T47D (cell line): ENCODE data around the gene EWSR1.

Source experiments
- DNase-seq, 2 experiments: peaks; one replicate each; pipeline versions ENCODE4 v3.0.0 to v3.0.0-alpha.2; 2011 to 2012; ENCODE audit warnings: low read depth in 1 of 2, low spot score in 1 of 2
- JUND ChIP-seq: IDR thresholded peaks from 2 replicates; pipeline ENCODE4 v1.6.1; 2012; ENCODE audit warnings: low read depth
- in situ Hi-C: cut with HindIII; loops from 2 replicates; pipeline ENCODE4 v1.10.0; 2016; ENCODE audit warnings: low sequenced_read_pairs, low pct_unique_long_range_greater_than_20kb

EWSR1 gene

DNA sequence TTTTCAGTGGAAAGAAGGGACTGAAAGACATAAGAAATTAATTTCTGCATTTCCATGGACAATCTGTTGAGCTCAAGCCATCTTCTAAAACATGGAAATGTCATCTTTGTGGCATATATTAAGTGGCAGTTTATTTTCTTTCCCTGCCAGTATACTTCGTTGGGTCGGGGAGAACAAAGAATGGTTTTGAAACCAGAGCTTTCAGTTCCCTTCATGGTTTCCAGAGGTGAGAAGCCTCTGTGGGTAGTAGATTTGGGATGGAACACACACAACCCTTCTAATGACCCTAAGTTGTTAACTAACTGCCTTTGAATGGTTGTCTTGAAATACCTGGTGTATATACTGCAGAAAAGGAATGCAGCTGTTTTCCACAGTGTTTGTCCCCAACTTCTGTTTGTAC is 20.8 kb downstream of the EWSR1 start:
- in situ Hi-C loops: no loop called here
- no peak for TF ChIP-seq JUND
- no peak for DNase-seq

DNA sequence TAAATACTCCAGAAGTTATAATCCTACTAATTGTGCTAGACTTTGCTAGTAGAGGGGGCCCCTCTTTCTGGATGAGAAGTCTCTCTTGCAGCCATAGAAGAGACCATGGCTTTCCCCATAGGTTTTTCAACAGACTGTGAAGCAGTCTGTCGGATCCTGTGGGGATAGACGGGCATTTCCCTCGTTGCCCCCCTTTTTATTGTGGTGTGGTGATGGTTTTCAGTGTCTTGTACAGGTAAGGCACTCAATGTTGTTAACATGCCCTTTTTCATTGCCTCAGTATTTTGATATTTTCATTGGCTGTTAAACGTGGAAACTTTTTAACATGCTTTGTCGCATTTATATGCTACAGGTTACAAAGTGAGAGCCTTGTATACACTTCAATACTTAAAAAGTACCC is 22.0 kb downstream of the EWSR1 start:
- in situ Hi-C loops: no loop called here
- no peak for DNase-seq
- TF ChIP-seq JUND: no peak

DNA sequence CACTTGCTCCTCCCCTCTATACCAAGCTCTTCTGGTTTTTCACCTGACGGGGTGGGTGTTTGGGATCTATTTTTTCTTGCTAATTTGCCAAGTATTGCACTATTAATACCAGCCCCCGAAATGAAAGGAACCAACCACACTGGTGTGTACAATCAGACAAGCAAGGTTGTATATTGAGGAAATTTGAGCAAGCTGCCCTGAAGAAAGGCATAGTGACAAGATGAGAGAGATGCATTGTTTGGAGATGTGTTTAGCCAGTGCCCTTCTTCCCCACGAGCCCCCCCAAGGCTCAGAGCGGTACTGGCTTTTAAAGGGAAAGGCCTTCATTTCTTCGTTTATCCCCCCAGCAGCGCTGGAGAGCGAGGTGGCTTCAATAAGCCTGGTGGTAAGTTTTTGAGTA is 23.1 kb downstream of the EWSR1 start:
- in situ Hi-C loops: no loop called here
- no peak for DNase-seq
- no peak for TF ChIP-seq JUND

DNA sequence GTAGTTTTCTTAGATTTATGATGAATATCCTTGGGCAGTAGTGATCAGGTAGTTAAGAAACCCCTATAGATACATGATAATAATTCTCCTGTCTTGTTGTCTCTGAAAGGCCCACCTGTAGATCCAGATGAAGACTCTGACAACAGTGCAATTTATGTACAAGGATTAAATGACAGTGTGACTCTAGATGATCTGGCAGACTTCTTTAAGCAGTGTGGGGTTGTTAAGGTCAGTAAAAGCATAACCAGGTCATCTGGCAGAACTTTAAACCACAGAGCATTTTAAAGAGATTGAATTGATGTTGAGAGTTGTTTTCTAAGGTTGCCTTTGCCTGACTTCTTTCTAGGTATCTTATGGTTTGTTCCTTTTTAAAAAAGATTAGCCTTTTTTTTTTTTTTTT is 24.3 kb downstream of the EWSR1 start:
- TF ChIP-seq JUND: no peak
- in situ Hi-C loops: no loop called here
- no peak for DNase-seq

DNA sequence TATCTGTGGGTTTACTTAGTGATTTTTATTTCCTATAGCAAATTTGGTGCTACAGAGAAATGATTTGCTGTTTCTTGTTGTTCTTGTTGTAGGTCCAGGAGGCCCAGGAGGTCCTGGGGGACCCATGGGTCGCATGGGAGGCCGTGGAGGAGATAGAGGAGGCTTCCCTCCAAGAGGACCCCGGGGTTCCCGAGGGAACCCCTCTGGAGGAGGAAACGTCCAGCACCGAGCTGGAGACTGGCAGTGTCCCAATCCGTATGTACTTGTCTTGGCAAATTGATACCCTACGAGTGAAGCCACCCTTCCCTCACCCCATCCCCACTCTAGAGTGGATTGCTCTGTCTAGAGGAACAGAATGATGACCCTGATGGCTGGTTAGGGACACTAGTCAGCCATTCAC is 30.6 kb downstream of the EWSR1 start:
- TF ChIP-seq JUND: no peak
- in situ Hi-C loops: no loop called here
- DNase-seq: no peak

DNA sequence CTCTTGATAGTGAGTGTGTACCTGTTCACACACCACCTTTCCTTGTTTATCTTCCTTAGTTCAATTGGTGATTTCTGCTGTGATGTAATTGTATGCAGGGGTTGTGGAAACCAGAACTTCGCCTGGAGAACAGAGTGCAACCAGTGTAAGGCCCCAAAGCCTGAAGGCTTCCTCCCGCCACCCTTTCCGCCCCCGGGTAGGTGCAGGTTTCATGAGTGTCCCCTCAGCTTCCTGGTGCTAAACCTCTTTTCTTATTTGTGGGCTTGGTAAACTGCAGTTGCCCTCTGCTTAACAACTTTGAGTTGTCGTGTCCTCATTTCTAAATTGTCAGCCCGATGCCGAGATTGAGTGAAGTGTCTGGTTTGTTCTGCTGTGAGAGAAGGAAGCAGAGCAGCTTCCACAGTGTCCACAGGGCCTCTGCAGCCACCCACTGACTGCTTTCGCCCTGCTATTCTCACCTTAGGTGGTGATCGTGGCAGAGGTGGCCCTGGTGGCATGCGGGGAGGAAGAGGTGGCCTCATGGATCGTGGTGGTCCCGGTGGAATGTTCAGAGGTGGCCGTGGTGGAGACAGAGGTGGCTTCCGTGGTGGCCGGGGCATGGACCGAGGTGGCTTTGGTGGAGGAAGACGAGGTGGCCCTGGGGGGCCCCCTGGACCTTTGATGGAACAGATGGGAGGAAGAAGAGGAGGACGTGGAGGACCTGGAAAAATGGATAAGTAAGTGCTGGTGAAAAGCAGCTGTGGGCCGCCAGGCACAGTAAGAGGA is 31.2 kb downstream of the EWSR1 start:
- in situ Hi-C loops: no loop called here
- DNase-seq: no peak
- TF ChIP-seq JUND: no peak

DNA sequence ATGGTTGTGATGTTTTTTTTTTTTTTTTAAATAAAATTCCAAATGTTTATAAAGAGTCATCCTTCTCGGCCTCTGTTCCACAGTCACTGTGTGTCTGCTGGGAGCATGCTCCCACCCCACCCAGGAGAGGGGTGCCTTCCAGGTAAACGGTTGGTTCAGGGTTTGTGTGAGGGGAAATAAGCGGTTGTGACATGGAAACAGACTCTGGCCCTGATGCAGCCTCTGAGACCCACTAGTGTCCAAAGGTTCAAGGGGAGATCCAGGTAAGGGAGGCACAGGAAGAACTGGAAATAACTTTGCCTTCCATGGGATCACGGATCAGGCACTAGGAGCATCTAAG is 32.4 kb downstream of the EWSR1 start:
- no peak for TF ChIP-seq JUND

DNA sequence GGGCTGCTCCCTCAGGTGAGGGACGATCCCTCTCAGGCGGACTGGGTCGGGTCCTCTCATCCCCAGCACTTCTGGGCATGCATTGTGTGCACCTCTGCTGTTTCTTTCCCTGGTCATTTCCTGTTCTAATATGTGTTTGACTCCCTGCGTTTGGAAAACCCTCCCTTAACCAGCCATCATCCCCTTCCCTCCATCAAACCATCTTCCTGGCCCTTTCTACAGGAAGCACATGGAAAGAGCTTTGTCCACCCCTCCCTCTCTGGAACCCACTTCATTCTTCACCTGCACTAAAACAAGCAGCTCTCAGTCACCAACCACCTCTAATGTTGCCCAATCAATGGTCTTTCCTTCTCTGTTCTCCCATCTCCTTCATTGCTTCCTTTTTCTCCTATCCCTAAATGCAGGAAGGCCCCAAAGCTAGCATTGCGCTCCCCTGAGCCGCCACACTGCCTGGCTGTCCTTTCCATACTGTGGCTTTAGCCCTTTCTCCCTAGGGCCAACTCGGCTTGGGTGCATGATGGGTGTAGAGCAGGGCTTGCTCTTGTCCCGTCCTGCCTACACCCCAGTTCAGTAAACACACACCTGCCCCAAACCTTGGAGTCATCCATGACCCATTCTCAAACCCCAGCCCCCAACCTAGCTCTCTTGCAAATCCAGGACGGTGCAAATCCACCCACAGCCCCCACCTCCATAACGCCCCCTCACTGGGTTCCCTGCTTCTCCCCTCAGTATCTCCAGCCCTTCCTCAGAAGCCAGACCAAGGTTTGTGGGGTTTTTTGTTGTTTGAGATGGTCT is 32.9 kb downstream of the EWSR1 start:
- in situ Hi-C loops: no loop called here
- TF ChIP-seq JUND: no peak
- DNase-seq: no peak

More for the DNA sequence above, 32.4 kb downstream of the EWSR1 start:
- DNase-seq: no peak
- in situ Hi-C loops: no loop called here

DNA sequence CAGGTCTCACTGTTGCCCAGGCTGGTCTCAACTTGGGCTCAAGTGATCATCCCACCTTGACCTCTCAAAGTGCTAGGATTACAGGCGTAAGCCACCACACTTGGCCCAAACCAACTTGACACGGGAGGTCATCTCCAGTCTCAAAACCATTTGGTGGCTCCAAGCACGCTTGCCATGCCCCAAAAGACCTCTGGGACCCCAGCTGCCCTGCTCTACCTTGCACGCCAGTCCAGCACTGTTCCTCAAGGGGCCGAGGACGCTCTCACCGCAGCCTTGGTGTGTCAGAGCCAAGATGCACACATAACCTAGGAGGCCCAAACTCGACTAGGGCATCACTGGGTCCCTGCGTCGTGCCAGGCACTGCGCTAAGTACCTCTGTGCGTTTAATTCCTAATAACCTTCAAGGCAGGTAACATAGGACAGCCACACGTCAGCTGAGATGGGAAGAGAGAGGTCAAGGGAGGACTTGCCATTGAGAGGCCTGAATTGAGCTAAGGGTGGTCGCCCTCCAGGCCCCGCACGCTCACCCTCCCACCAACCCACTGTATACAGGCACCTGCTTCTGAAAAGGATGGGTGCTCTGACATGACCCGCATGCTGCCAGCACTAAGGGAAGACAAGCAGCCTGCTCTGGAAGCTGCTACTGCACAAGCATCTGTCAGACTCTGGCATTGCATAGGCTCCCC is 33.8 kb downstream of the EWSR1 start:
- no peak for TF ChIP-seq JUND
- no peak for DNase-seq
- in situ Hi-C loops: no loop called here

DNA sequence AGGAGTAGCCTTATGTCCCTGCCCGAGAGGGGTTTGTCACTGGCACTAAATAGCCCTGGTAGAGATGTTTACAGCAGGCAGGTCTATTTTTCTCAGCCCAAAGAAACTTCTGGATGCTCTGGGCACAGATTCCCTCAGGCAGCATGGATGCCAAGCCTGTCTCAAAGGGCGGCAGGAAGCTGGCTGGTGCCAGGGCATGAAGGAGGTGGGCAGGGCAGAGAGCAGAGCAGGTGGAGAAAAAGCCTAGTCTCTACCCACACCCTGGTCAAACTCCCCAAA is 34.3 kb downstream of the EWSR1 start:
- no peak for TF ChIP-seq JUND
- DNase-seq: no peak
- in situ Hi-C loops: no loop called here

DNA sequence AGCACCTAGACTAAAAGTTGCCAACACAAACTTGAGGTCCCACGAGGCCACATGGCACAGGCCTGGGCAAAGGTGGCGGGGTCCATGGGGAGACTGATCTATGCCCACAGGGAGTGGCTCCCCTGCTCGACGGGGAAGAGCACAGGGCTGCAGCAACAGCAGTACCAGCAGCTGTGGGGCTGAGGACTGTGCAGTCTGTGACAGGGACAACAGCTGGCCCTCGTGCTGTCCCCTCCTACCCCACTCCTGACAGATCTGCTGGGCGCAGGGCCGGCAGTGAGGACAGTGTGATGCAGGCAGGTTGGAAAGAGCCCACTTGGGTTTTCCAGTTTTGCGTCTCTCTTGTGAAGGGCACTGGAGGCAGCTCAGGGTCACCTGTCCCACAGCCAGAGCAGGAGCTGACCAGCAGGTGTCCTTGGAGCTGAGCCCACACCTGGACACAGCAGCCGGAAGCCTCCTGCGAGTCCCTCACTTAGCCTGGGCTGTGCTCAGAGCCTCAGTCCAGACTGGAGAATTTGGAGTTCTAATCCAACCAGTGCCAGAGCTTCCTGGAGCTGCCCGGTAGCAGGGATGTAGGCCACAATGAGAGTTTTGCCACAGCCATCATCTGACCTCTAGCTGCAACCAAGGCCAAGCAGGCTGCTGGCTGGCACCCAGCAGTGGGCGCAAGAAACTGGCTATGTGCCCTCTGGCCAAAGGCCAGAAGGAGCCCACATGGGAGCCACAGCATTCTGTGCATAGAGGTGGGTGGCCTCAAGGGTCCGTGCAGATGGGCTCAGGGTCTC is 34.8 kb downstream of the EWSR1 start:
- no peak for TF ChIP-seq JUND
- in situ Hi-C loops: no loop called here
- DNase-seq: peak in 1 of 2 experiments; percentile 37

DNA sequence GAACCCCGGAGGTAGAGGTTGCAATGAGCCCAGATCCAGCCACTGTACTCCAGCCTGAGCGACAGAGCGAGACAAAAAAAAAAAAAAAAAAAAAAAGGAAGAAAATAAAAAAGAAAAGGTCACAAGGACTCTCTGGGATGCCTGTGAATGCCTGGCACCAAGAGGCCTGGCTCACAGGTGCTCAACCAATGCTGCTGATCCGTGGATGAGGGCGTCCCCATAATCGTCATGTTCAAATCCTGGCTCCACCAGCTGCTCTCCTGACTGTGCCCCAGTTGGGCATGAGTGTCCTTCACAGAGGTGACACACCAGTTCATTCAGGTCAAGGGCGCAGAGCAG is 37.7 kb downstream of the EWSR1 start:
- no peak for DNase-seq
- TF ChIP-seq JUND: no peak
- in situ Hi-C loops: no loop called here
